K562 (cell line): ENCODE data around the gene LIPM. TPM values are rescaled to one million over a fixed set of nuclear protein-coding genes. Genes with fewer than 3 reads are reported as not detected.

Experiments used
- ATAC-seq: fragments of 200-7000 bp; cut with Tn5 transposase; 3 replicates; pipeline ENCODE4 v1.9.1; 2020; ENCODE audit warnings: moderate library complexity
- BruUV-seq: library from RNA; stranded (reverse); fragments of 400-500 nt; replicated peaks from 2 replicates; lab custom pipeline; 2021; lab: Mats Ljungman, UMichigan
- CTCF ChIA-PET: fragments of 300-600 bp; formaldehyde crosslinking; extraction: SDS; loops from one replicate; lab custom pipeline; 2021; ENCODE audit warnings: low intra/inter-chr PET ratio; lab: Yijun Ruan, JAX
- POLR2A ChIA-PET: fragments of 300-600, 350-650 bp; sonication (Branson Sonifier 250); formaldehyde crosslinking; extraction: SDS; loops from one replicate; lab custom pipeline; 2021; ENCODE audit warnings: antibody characterized with exemption, inconsistent platforms; lab: Yijun Ruan, JAX
- DNase-seq, 4 experiments: peaks; one replicate each; pipeline versions ENCODE4 v3.0.0 to v3.0.0-alpha.2; 2011 to 2018; ENCODE audit warnings: low spot score in 3 of 4, mixed read lengths in 3 of 4; ENCODE audit errors: extremely low read depth in 1 of 4
- FAIRE-seq: peaks from 2 replicates; lab custom pipeline; 2011; peaks lifted over from hg19 to GRCh38; lab: Jason Lieb, UNC
- H2AFZ ChIP-seq: 2 replicates; pipeline ENCODE4 v1.6.0; 2011; ENCODE audit warnings: low read depth, low read length, control low read depth, inconsistent platforms
- H3K27ac ChIP-seq: fragments of 200-600 bp; 3 replicates; pipeline ENCODE4 v1.8.0; 2011; ENCODE audit warnings: low read depth, mild to moderate bottlenecking, control low read depth, inconsistent platforms, low read length, moderate library complexity, mixed read lengths; ENCODE audit errors: extremely low read depth
- H3K27me3 ChIP-seq, 2 experiments: fragments of 300-600 bp in 1 of 2; 2 replicates in 1 of 2; 3 replicates in 1 of 2; pipeline versions ENCODE4 v1.6.0 to v1.8.0; 2011; ENCODE audit warnings: inconsistent platforms in 2 of 2, low read length in 2 of 2, mild to moderate bottlenecking in 1 of 2, mixed read lengths in 1 of 2, moderate library complexity in 1 of 2; ENCODE audit not compliant: control insufficient read depth in 2 of 2, insufficient read depth in 2 of 2
- H3K36me3 ChIP-seq: fragments of 300-600 bp; 3 replicates; pipeline ENCODE4 v1.8.0; 2011; ENCODE audit warnings: mild to moderate bottlenecking, low read length, inconsistent platforms; ENCODE audit not compliant: control insufficient read depth, insufficient read depth
- H3K4me1 ChIP-seq, 2 experiments: fragments of 200-600 bp in 1 of 2; replicated peaks in 1 of 2; 2 replicates in 1 of 2; 3 replicates in 1 of 2; pipeline versions ENCODE4 v1.5.1 to v1.8.0; 2011; ENCODE audit warnings: inconsistent platforms in 2 of 2, low read length in 2 of 2, mild to moderate bottlenecking in 1 of 2, mixed read lengths in 1 of 2, moderate library complexity in 1 of 2; ENCODE audit not compliant: control insufficient read depth in 2 of 2, insufficient read depth in 2 of 2
- H3K4me2 ChIP-seq: 2 replicates; pipeline ENCODE4 v1.6.1; 2011; ENCODE audit warnings: low read length, control low read depth, inconsistent platforms, mixed read lengths; ENCODE audit not compliant: insufficient read depth
- H3K4me3 ChIP-seq: fragments of 200-600 bp; sonication (generic), shearing (Covaris generic); 2 replicates; pipeline ENCODE4 v1.5.1; 2016; ENCODE audit warnings: control low read depth, inconsistent platforms
- H3K79me2 ChIP-seq: fragments of 200-600 bp; 3 replicates; pipeline ENCODE4 v1.8.0; 2011; ENCODE audit warnings: low read length, inconsistent platforms; ENCODE audit not compliant: control insufficient read depth, insufficient read depth
- H3K9ac ChIP-seq, 2 experiments: 2 replicates each; pipeline versions ENCODE4 v1.6.0 to v1.6.1; 2011; ENCODE audit warnings: low read depth in 2 of 2, low read length in 2 of 2, control low read depth in 1 of 2, inconsistent platforms in 1 of 2, mild to moderate bottlenecking in 1 of 2, mixed read lengths in 1 of 2; ENCODE audit not compliant: insufficient read depth in 1 of 2
- H3K9me1 ChIP-seq: one replicate; pipeline ENCODE4 v1.6.0; 2011; ENCODE audit warnings: inconsistent platforms, mild to moderate bottlenecking, low read length, moderate library complexity; ENCODE audit not compliant: control insufficient read depth, insufficient read depth
- H3K9me3 ChIP-seq: replicated peaks from 2 replicates; pipeline ENCODE4 v1.5.1; 2011; ENCODE audit warnings: low read depth, low read length, inconsistent platforms; ENCODE audit not compliant: control insufficient read depth, insufficient read depth
- H4K20me1 ChIP-seq: replicated peaks from 2 replicates; pipeline ENCODE4 v1.6.1; 2011; ENCODE audit warnings: low read length, inconsistent platforms, mixed read lengths; ENCODE audit not compliant: control insufficient read depth, insufficient read depth
- ASH1L ChIP-seq: fragments of 450-650 bp; IDR thresholded peaks from 2 replicates; pipeline ENCODE4 v1.6.1; 2018; ENCODE audit warnings: borderline replicate concordance, mild to moderate bottlenecking, low read depth; ENCODE audit not compliant: partially characterized antibody
- CCNT2 ChIP-seq: IDR thresholded peaks from 2 replicates; pipeline ENCODE4 v1.6.1; 2011; ENCODE audit warnings: borderline replicate concordance, low read depth, mild to moderate bottlenecking, moderate library complexity, mixed read lengths, low read length; ENCODE audit not compliant: insufficient read length; ENCODE audit errors: extremely low read depth
- DNMT1 ChIP-seq: fragments of 450-650 bp; IDR thresholded peaks from 2 replicates; pipeline ENCODE4 v1.6.1; 2016; ENCODE audit warnings: antibody characterized with exemption, mild to moderate bottlenecking
- HSF4 ChIP-seq: fragments of 250-450 bp; sonication (Bioruptor Pico); IDR thresholded peaks from 2 replicates; pipeline ENCODE4 v2.1.2; 2022; ENCODE audit warnings: mild to moderate bottlenecking, moderate library complexity, borderline replicate concordance
- KAT7 ChIP-seq: sonication (generic); formaldehyde crosslinking; IDR thresholded peaks from 2 replicates; pipeline ENCODE4 v1.8.0; 2022; ENCODE audit warnings: missing genetic modification reagents, mild to moderate bottlenecking, borderline replicate concordance
- PTBP1 ChIP-seq: fragments of 200-400 bp; formaldehyde crosslinking; IDR thresholded peaks from 2 replicates; pipeline ENCODE4 v1.6.1; 2017; ENCODE audit warnings: low read depth, low read length
- RFX7 ChIP-seq: fragments of 250-450 bp; sonication (Bioruptor Pico); IDR thresholded peaks from 2 replicates; pipeline ENCODE4 v1.5.1; 2021; ENCODE audit warnings: mild to moderate bottlenecking
- TBP ChIP-seq: optimal IDR thresholded peaks from 2 replicates; pipeline ENCODE3; 2011; ENCODE audit warnings: low read depth, low read length, improper control_type of control experiment
- THAP7 ChIP-seq: fragments of 250-450 bp; sonication (Bioruptor Pico); IDR thresholded peaks from 2 replicates; pipeline ENCODE4 v1.5.0; 2021
- UBTF ChIP-seq, 2 experiments: IDR thresholded peaks; 2 replicates each; pipeline ENCODE4 v1.6.1; 2012; ENCODE audit warnings: improper control_type of control experiment in 2 of 2, low read depth in 2 of 2, low read length in 2 of 2, borderline replicate concordance in 1 of 2
- ZNF449 ChIP-seq: fragments of 250-450 bp; sonication (Bioruptor Pico); IDR thresholded peaks from 2 replicates; pipeline ENCODE4 v1.8.0; 2022; ENCODE audit warnings: moderate library complexity, mild to moderate bottlenecking, inconsistent platforms
- ZNF511 ChIP-seq: sonication (generic); formaldehyde crosslinking; IDR thresholded peaks from 2 replicates; pipeline ENCODE4 v1.8.0; 2022; ENCODE audit warnings: mild to moderate bottlenecking, missing genetic modification reagents
- ZNF77 ChIP-seq: fragments of 250-450 bp; sonication (Bioruptor Pico); IDR thresholded peaks from 2 replicates; pipeline ENCODE4 v1.5.0; 2020
- WGBS: fragments of 100-300 bp; shearing (Covaris generic); methylation state at CpG from one replicate; pipeline ENCODE4 v1.1.6; 2016; ENCODE audit warnings: low coverage, mixed read lengths; ENCODE audit not compliant: insufficient coverage; ENCODE audit errors: missing lambda C conversion rate; 5-methylcytosine and 5-hydroxymethylcytosine counted together
- in situ Hi-C: fragments of 300-500 bp; cut with MboI; formaldehyde crosslinking; loops from 4 replicates; pipeline ENCODE4 v1.15.0; 2018; ENCODE audit warnings: inconsistent platforms, mixed read lengths
- intact Hi-C: fragments of 100-400 bp; cut with micrococcal nuclease; formaldehyde crosslinking; loops from 2 replicates; pipeline ENCODE4 v1.14.2; 2022
- polyA plus RNA-seq, 8 experiments: library from polyadenylated mRNA; depleted of rRNA in 4 of 8; stranded (reverse) in 5 of 8; unstranded in 3 of 8; fragments of >200 nt; fragmentation: Nextera tagmentation in 2 of 8; fragmentation: Illumina TruSeq in 1 of 8; extraction: Ambion mirVana in 2 of 8; extraction: Trizol in 1 of 8; gene quantifications; 2 replicates each; pipeline versions ENCODE4 v1.2.1 to v1.2.3, GENCODE V29; 2011 to 2014; ENCODE audit warnings: inconsistent platforms in 1 of 8, missing spikeins in 1 of 8
- total RNA-seq, 7 experiments: library from RNA; depleted of rRNA in 6 of 7; stranded (reverse); fragments of >200 nt in 6 of 7; fragmentation: Illumina TruSeq in 2 of 7; extraction: Trizol in 2 of 7; gene quantifications; 2 replicates each; pipeline versions ENCODE4 v1.2.1 to v1.2.3, GENCODE V29; 2011 to 2021; ENCODE audit warnings: low replicate concordance in 1 of 7

The LIPM gene
- total and polyA plus RNA-seq, 9 of the 15 experiments (the other 6 are each of a cell fraction or from before 2014, with no cell fraction given), result not detected

- Histone ChIP-seq H4K20me1 (no peaks in the 10 kb centered on the region), H2AFZ (no peak overlapping the region), H3K27ac (no peak overlapping the region), H3K4me3 (no peak overlapping the region), H3K9me3 (no peaks in the 10 kb centered on the region), H3K4me1 (no peaks in the 10 kb centered on the region), H3K9me1 (no peaks in the 10 kb centered on the region), H3K79me2 (no peaks in the 10 kb centered on the region), H3K36me3 (no peaks in the 10 kb centered on the region), H3K27me3 (no peaks in the 10 kb centered on the region), H3K9ac (no peak overlapping the region), H3K4me2 (no peak overlapping the region)
- TF ChIP-seq ZNF77 (CRISPR knock-in tag), result no peak
- TF ChIP-seq ZNF511 (CRISPR knock-in tag), result no peak
- no peak for TF ChIP-seq ASH1L
- TF ChIP-seq ZNF449, result no peak
- no peak for TF ChIP-seq KAT7 (CRISPR knock-in tag)
- no peak for TF ChIP-seq UBTF (IDR thresholded peaks at IDR 0.05; ENCODE audit: borderline replicate concordance in 1 of 2, low read depth in 2 of 2, low read length in 2 of 2)
- TF ChIP-seq PTBP1, result no peak
- TF ChIP-seq RFX7 (CRISPR knock-in tag), result no peak
- TF ChIP-seq CCNT2, result no peak
- no peak for TF ChIP-seq THAP7
- no peak for TF ChIP-seq DNMT1
- TF ChIP-seq HSF4 (CRISPR knock-in tag), result no peak
- TF ChIP-seq TBP, result no peak
- POLR2A ChIA-PET, result interaction anchor here (0.6 kb wide), 1 partner anchor 394 kb away, joined by 3 read pairs; no protein-coding TSS in a partner anchor
- FAIRE-seq (no peak), DNase-seq (no peak), ATAC-seq (no peak)
- CTCF ChIA-PET, result no interaction called here
- no TSS peak for BruUV-seq
- in situ Hi-C loops (no loop called here), intact Hi-C loops (no loop called here)
- 0% methylated on average over 1 of the region's 1 CpG for WGBS
These were observed 46.7 kb downstream of the LIPM start for GRCh38 chr10:88849234-88849633.
